K562 (cell line): ENCODE measurements around the gene CLSTN2. TPM values are rescaled to one million over a fixed set of nuclear protein-coding genes. Genes with fewer than 3 reads are reported as not detected.

Experiments used
- ATAC-seq: fragments of 200-7000 bp; cut with Tn5 transposase; 3 replicates; pipeline ENCODE4 v1.9.1; 2020; ENCODE audit warnings: moderate library complexity
- BruUV-seq: library from RNA; stranded (reverse); fragments of 400-500 nt; replicated peaks from 2 replicates; lab custom pipeline; 2021; lab: Mats Ljungman, UMichigan
- CTCF ChIA-PET: fragments of 300-600 bp; formaldehyde crosslinking; extraction: SDS; loops from one replicate; lab custom pipeline; 2021; ENCODE audit warnings: low intra/inter-chr PET ratio; lab: Yijun Ruan, JAX
- POLR2A ChIA-PET: fragments of 300-600, 350-650 bp; sonication (Branson Sonifier 250); formaldehyde crosslinking; extraction: SDS; loops from one replicate; lab custom pipeline; 2021; ENCODE audit warnings: antibody characterized with exemption, inconsistent platforms; lab: Yijun Ruan, JAX
- DNase-seq, 4 experiments: peaks; one replicate each; pipeline versions ENCODE4 v3.0.0 to v3.0.0-alpha.2; 2011 to 2018; ENCODE audit warnings: low spot score in 3 of 4, mixed read lengths in 3 of 4; ENCODE audit errors: extremely low read depth in 1 of 4
- FAIRE-seq: peaks from 2 replicates; lab custom pipeline; 2011; peaks lifted over from hg19 to GRCh38; lab: Jason Lieb, UNC
- H2AFZ ChIP-seq: 2 replicates; pipeline ENCODE4 v1.6.0; 2011; ENCODE audit warnings: low read depth, low read length, control low read depth, inconsistent platforms
- H3K27ac ChIP-seq: fragments of 200-600 bp; 3 replicates; pipeline ENCODE4 v1.8.0; 2011; ENCODE audit warnings: low read depth, mild to moderate bottlenecking, control low read depth, inconsistent platforms, low read length, moderate library complexity, mixed read lengths; ENCODE audit errors: extremely low read depth
- H3K27me3 ChIP-seq, 2 experiments: fragments of 300-600 bp in 1 of 2; 2 replicates in 1 of 2; 3 replicates in 1 of 2; pipeline versions ENCODE4 v1.6.0 to v1.8.0; 2011; ENCODE audit warnings: inconsistent platforms in 2 of 2, low read length in 2 of 2, mild to moderate bottlenecking in 1 of 2, mixed read lengths in 1 of 2, moderate library complexity in 1 of 2; ENCODE audit not compliant: control insufficient read depth in 2 of 2, insufficient read depth in 2 of 2
- H3K36me3 ChIP-seq: fragments of 300-600 bp; 3 replicates; pipeline ENCODE4 v1.8.0; 2011; ENCODE audit warnings: mild to moderate bottlenecking, low read length, inconsistent platforms; ENCODE audit not compliant: control insufficient read depth, insufficient read depth
- H3K4me1 ChIP-seq, 2 experiments: fragments of 200-600 bp in 1 of 2; replicated peaks in 1 of 2; 2 replicates in 1 of 2; 3 replicates in 1 of 2; pipeline versions ENCODE4 v1.5.1 to v1.8.0; 2011; ENCODE audit warnings: inconsistent platforms in 2 of 2, low read length in 2 of 2, mild to moderate bottlenecking in 1 of 2, mixed read lengths in 1 of 2, moderate library complexity in 1 of 2; ENCODE audit not compliant: control insufficient read depth in 2 of 2, insufficient read depth in 2 of 2
- H3K4me2 ChIP-seq: 2 replicates; pipeline ENCODE4 v1.6.1; 2011; ENCODE audit warnings: low read length, control low read depth, inconsistent platforms, mixed read lengths; ENCODE audit not compliant: insufficient read depth
- H3K4me3 ChIP-seq: fragments of 200-600 bp; sonication (generic), shearing (Covaris generic); 2 replicates; pipeline ENCODE4 v1.5.1; 2016; ENCODE audit warnings: control low read depth, inconsistent platforms
- H3K79me2 ChIP-seq: fragments of 200-600 bp; 3 replicates; pipeline ENCODE4 v1.8.0; 2011; ENCODE audit warnings: low read length, inconsistent platforms; ENCODE audit not compliant: control insufficient read depth, insufficient read depth
- H3K9ac ChIP-seq, 2 experiments: 2 replicates each; pipeline versions ENCODE4 v1.6.0 to v1.6.1; 2011; ENCODE audit warnings: low read depth in 2 of 2, low read length in 2 of 2, control low read depth in 1 of 2, inconsistent platforms in 1 of 2, mild to moderate bottlenecking in 1 of 2, mixed read lengths in 1 of 2; ENCODE audit not compliant: insufficient read depth in 1 of 2
- H3K9me1 ChIP-seq: one replicate; pipeline ENCODE4 v1.6.0; 2011; ENCODE audit warnings: inconsistent platforms, mild to moderate bottlenecking, low read length, moderate library complexity; ENCODE audit not compliant: control insufficient read depth, insufficient read depth
- H3K9me3 ChIP-seq: replicated peaks from 2 replicates; pipeline ENCODE4 v1.5.1; 2011; ENCODE audit warnings: low read depth, low read length, inconsistent platforms; ENCODE audit not compliant: control insufficient read depth, insufficient read depth
- H4K20me1 ChIP-seq: replicated peaks from 2 replicates; pipeline ENCODE4 v1.6.1; 2011; ENCODE audit warnings: low read length, inconsistent platforms, mixed read lengths; ENCODE audit not compliant: control insufficient read depth, insufficient read depth
- MEIS2 ChIP-seq: fragments of 450-650 bp; IDR thresholded peaks from 2 replicates; pipeline ENCODE4 v1.6.1; 2014; ENCODE audit warnings: mild to moderate bottlenecking; ENCODE audit not compliant: partially characterized antibody
- PKNOX1 ChIP-seq: fragments of 450-650 bp; IDR thresholded peaks from 2 replicates; pipeline ENCODE4 v1.6.1; 2016
- SMC3 ChIP-seq: conservative IDR thresholded peaks from 2 replicates; pipeline ENCODE4 v1.6.1; 2011; ENCODE audit warnings: low read depth, low read length, improper control_type of control experiment; ENCODE audit not compliant: insufficient read depth
- ZNF583 ChIP-seq: fragments of 250-450 bp; sonication (Bioruptor Pico); IDR thresholded peaks from 2 replicates; pipeline ENCODE4 v1.4.0; 2020
- WGBS: fragments of 100-300 bp; shearing (Covaris generic); methylation state at CpG from one replicate; pipeline ENCODE4 v1.1.6; 2016; ENCODE audit warnings: low coverage, mixed read lengths; ENCODE audit not compliant: insufficient coverage; ENCODE audit errors: missing lambda C conversion rate; 5-methylcytosine and 5-hydroxymethylcytosine counted together
- in situ Hi-C: fragments of 300-500 bp; cut with MboI; formaldehyde crosslinking; loops from 4 replicates; pipeline ENCODE4 v1.15.0; 2018; ENCODE audit warnings: inconsistent platforms, mixed read lengths
- intact Hi-C: fragments of 100-400 bp; cut with micrococcal nuclease; formaldehyde crosslinking; loops from 2 replicates; pipeline ENCODE4 v1.14.2; 2022
- polyA plus RNA-seq, 8 experiments: library from polyadenylated mRNA; depleted of rRNA in 4 of 8; stranded (reverse) in 5 of 8; unstranded in 3 of 8; fragments of >200 nt; fragmentation: Nextera tagmentation in 2 of 8; fragmentation: Illumina TruSeq in 1 of 8; extraction: Ambion mirVana in 2 of 8; extraction: Trizol in 1 of 8; gene quantifications; 2 replicates each; pipeline versions ENCODE4 v1.2.1 to v1.2.3, GENCODE V29; 2011 to 2014; ENCODE audit warnings: inconsistent platforms in 1 of 8, missing spikeins in 1 of 8
- total RNA-seq, 7 experiments: library from RNA; depleted of rRNA in 6 of 7; stranded (reverse); fragments of >200 nt in 6 of 7; fragmentation: Illumina TruSeq in 2 of 7; extraction: Trizol in 2 of 7; gene quantifications; 2 replicates each; pipeline versions ENCODE4 v1.2.1 to v1.2.3, GENCODE V29; 2011 to 2021; ENCODE audit warnings: low replicate concordance in 1 of 7

Gene CLSTN2
- total and polyA plus RNA-seq, 9 of the 15 experiments (the other 6 are each of a cell fraction or from before 2014, with no cell fraction given) = 0.02 to 0.04 (median 0.04) TPM; not detected in 6

DNA sequence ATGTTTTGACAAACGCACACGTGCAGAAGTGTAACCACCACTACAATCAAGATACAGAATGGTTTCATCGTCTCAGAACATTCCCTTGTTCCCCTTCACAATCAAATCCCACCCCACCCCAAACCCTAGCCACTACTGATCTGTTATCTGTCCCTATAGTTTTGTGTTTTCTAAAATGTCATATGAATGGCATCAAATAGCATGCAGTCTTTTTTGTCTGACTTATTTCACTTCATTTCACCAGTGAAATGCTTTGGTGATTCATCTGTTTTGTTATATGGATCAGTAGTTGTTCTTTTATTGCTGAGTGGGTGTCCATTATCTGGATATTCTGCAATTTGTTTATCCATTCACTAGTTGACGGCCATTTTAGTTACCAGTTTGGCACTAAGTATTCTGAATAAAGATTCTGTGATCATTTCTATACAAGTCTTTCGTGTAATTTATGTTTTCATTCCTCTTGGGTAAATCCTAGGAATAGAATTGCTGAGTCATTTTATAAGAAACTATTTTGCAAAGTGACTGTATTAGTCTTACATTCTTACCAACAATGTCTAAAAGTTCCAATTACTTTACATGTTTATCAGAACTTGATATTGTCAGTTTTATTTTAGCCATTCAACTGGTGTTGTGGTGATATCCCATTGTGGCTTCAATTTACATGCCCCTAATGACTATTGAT lies 232.8 kb downstream of the CLSTN2 start (continued):
- no peak for TF ChIP-seq ZNF583 (CRISPR knock-in tag)

- FAIRE-seq = no peak
- no peak overlapping the region for H2AFZ ChIP-seq
Observed at GRCh38 chr3:140170612-140171011, 235.6 kb downstream of the CLSTN2 start.

More at GRCh38 chr3:140170612-140171011, 235.6 kb downstream of the CLSTN2 start:
- no TSS peak for BruUV-seq
- no peaks in the 10 kb centered on the region for H3K9me1 ChIP-seq
- H3K27ac ChIP-seq = no peak overlapping the region
- no peaks in the 10 kb centered on the region for H3K79me2 ChIP-seq
- no peak overlapping the region for H3K9ac ChIP-seq
- WGBS = 0% methylated on average over 1 of the region's 1 CpG
- no peak overlapping the region for H3K4me3 ChIP-seq
- H3K9me3 ChIP-seq = no peaks in the 10 kb centered on the region
- TF ChIP-seq PKNOX1 (peak; percentile 50; the same call in 1 of the 2 replicates), SMC3 (no peak), MEIS2 (peak; percentile 53)
- no peaks in the 10 kb centered on the region for H3K36me3 ChIP-seq
- H3K4me1 ChIP-seq = no peaks in the 10 kb centered on the region; a peak in 2 of 5 replicates
- H3K27me3 ChIP-seq = no peaks in the 10 kb centered on the region
- H4K20me1 ChIP-seq = no peaks in the 10 kb centered on the region
- DNase-seq (no peak), ATAC-seq (no peak)
- POLR2A ChIA-PET = interaction anchor here (1.5 kb wide), 1 partner anchor 14 kb away, joined by 3 read pairs; no protein-coding TSS in a partner anchor
- H3K4me2 ChIP-seq = no peak overlapping the region
- intact Hi-C loops = no loop called here
- in situ Hi-C loops = no loop called here
- CTCF ChIA-PET = no interaction called here
